H1 (cell line): ENCODE data around the gene GAS7. TPM values are rescaled to one million over a fixed set of nuclear protein-coding genes. Genes with fewer than 3 reads are reported as not detected.

Experiments
- CTCF ChIA-PET: fragments of 300-600 bp; sonication (Branson Sonifier 250); formaldehyde crosslinking; loops from one replicate; lab custom pipeline; 2021; ENCODE audit not compliant: partially characterized antibody; lab: Charles Lee
- POLR2A ChIA-PET: fragments of 300-600 bp; sonication (Branson Sonifier 250); formaldehyde crosslinking; loops from one replicate; lab custom pipeline; 2021; ENCODE audit warnings: inconsistent platforms; ENCODE audit not compliant: partially characterized antibody; lab: Charles Lee
- DNase-seq, 2 experiments: peaks; one replicate each; pipeline versions ENCODE4 v3.0.0 to v3.0.0-alpha.2; 2010 to 2022; ENCODE audit warnings: low spot score in 2 of 2, low read depth in 1 of 2, mixed read lengths in 1 of 2
- FAIRE-seq: peaks from 2 replicates; lab custom pipeline; 2011; peaks lifted over from hg19 to GRCh38; lab: Jason Lieb, UNC
- H2AFZ ChIP-seq: 2 replicates; pipeline ENCODE4 v1.8.1; 2012; ENCODE audit warnings: low read length, inconsistent platforms
- H2AK5ac ChIP-seq: 2 replicates; pipeline ENCODE4 v1.6.1; 2013; ENCODE audit warnings: low read depth, low read length
- H2BK120ac ChIP-seq: replicated peaks from 2 replicates; pipeline ENCODE3; 2013; ENCODE audit warnings: low read depth, low read length, inconsistent platforms
- H2BK12ac ChIP-seq: 2 replicates; pipeline ENCODE4 v1.6.1; 2013; ENCODE audit warnings: low read depth, low read length
- H2BK15ac ChIP-seq: 2 replicates; pipeline ENCODE4 v1.6.1; 2013; ENCODE audit warnings: low read length
- H2BK20ac ChIP-seq: 2 replicates; pipeline ENCODE4 v1.6.1; 2013; ENCODE audit warnings: low read length
- H2BK5ac ChIP-seq: 2 replicates; pipeline ENCODE4 v1.6.1; 2013; ENCODE audit warnings: low read depth, low read length
- H3K14ac ChIP-seq: 2 replicates; pipeline ENCODE4 v1.6.1; 2013; ENCODE audit warnings: inconsistent platforms; ENCODE audit not compliant: insufficient read length
- H3K18ac ChIP-seq: 2 replicates; pipeline ENCODE4 v1.6.1; 2013; ENCODE audit warnings: low read length; ENCODE audit errors: extremely low read depth
- H3K23ac ChIP-seq: 2 replicates; pipeline ENCODE4 v1.6.1; 2013; ENCODE audit warnings: inconsistent platforms; ENCODE audit not compliant: insufficient read length
- H3K23me2 ChIP-seq: 2 replicates; pipeline ENCODE4 v1.6.1; 2013; ENCODE audit warnings: low read depth, low read length
- H3K27ac ChIP-seq: 2 replicates; pipeline ENCODE4 v1.6.1; 2011; ENCODE audit warnings: low read depth, low read length, inconsistent platforms
- H3K27me3 ChIP-seq, 4 experiments: replicated peaks in 1 of 4; 1 replicate in 1 of 4; 2 replicates in 3 of 4; pipeline versions ENCODE4 v1.6.1 to v1.8.1; 2011 to 2013; ENCODE audit warnings: low read length in 3 of 4, mild to moderate bottlenecking in 3 of 4, inconsistent platforms in 2 of 4, mixed read lengths in 2 of 4, moderate library complexity in 1 of 4; ENCODE audit not compliant: control insufficient read depth in 3 of 4, insufficient read depth in 3 of 4; ENCODE audit errors: extremely low read depth in 1 of 4
- H3K36me3 ChIP-seq, 4 experiments: 2 replicates each; pipeline versions ENCODE4 v1.6.1 to v1.8.1; 2011 to 2013; ENCODE audit warnings: mild to moderate bottlenecking in 4 of 4, low read length in 3 of 4, moderate library complexity in 2 of 4, control low read depth in 1 of 4, inconsistent platforms in 1 of 4; ENCODE audit not compliant: insufficient read depth in 4 of 4, control insufficient read depth in 2 of 4
- H3K4ac ChIP-seq: replicated peaks from 2 replicates; pipeline ENCODE3; 2013; ENCODE audit warnings: low read length, low read depth, mixed read lengths, inconsistent platforms; ENCODE audit not compliant: insufficient read length
- H3K4me1 ChIP-seq, 4 experiments: replicated peaks in 1 of 4; 1 replicate in 1 of 4; 2 replicates in 3 of 4; pipeline versions ENCODE4 v1.6.1 to v1.8.1; 2011 to 2013; ENCODE audit warnings: low read length in 3 of 4, inconsistent platforms in 2 of 4, mixed read lengths in 1 of 4; ENCODE audit not compliant: insufficient read depth in 4 of 4, control insufficient read depth in 3 of 4
- H3K4me2 ChIP-seq, 2 experiments: 2 replicates each; pipeline versions ENCODE4 v1.6.1 to v1.8.1; 2011 to 2013; ENCODE audit warnings: low read depth in 2 of 2, low read length in 2 of 2, control low read depth in 1 of 2, inconsistent platforms in 1 of 2, mild to moderate bottlenecking in 1 of 2; ENCODE audit not compliant: insufficient read depth in 1 of 2
- H3K4me3 ChIP-seq, 4 experiments: fragments of 200-600, 300-600 bp in 1 of 4; sonication (generic), shearing (Covaris generic), sonication (Bioruptor Twin) in 1 of 4; 2 replicates each; pipeline versions ENCODE4 v1.5.1 to v1.8.1; 2011 to 2016; ENCODE audit warnings: low read length in 4 of 4, low read depth in 3 of 4, control low read depth in 2 of 4, inconsistent platforms in 2 of 4, mild to moderate bottlenecking in 2 of 4, mixed read lengths in 1 of 4, moderate library complexity in 1 of 4; ENCODE audit not compliant: insufficient read depth in 2 of 4; ENCODE audit errors: extremely low read depth in 1 of 4
- H3K56ac ChIP-seq: replicated peaks from 2 replicates; pipeline ENCODE3; 2013; ENCODE audit warnings: low read depth, mild to moderate bottlenecking, mixed read lengths, low read length, inconsistent platforms; ENCODE audit not compliant: insufficient read length
- H3K79me1 ChIP-seq: 2 replicates; pipeline ENCODE4 v1.6.1; 2013; ENCODE audit warnings: low read depth, low read length, control low read depth
- H3K79me2 ChIP-seq, 2 experiments: 2 replicates each; pipeline versions ENCODE4 v1.6.1 to v1.8.1; 2012 to 2013; ENCODE audit warnings: low read length in 2 of 2, mild to moderate bottlenecking in 2 of 2, inconsistent platforms in 1 of 2; ENCODE audit not compliant: insufficient read depth in 2 of 2, control insufficient read depth in 1 of 2
- H3K9ac ChIP-seq, 4 experiments: replicated peaks in 1 of 4; 1 replicate in 1 of 4; 2 replicates in 3 of 4; pipeline versions ENCODE4 v1.6.1 to v1.8.1; 2011 to 2013; ENCODE audit warnings: low read depth in 3 of 4, low read length in 3 of 4, control low read depth in 2 of 4, mild to moderate bottlenecking in 2 of 4, moderate library complexity in 2 of 4, inconsistent platforms in 1 of 4; ENCODE audit errors: extremely low read depth in 1 of 4
- H3K9me3 ChIP-seq, 2 experiments: 2 replicates each; pipeline versions ENCODE4 v1.6.1 to v1.8.1; 2012 to 2013; ENCODE audit warnings: mild to moderate bottlenecking in 2 of 2, moderate library complexity in 2 of 2, control low read depth in 1 of 2, inconsistent platforms in 1 of 2, low read depth in 1 of 2, low read length in 1 of 2, mixed read lengths in 1 of 2; ENCODE audit not compliant: insufficient read depth in 2 of 2
- H4K20me1 ChIP-seq, 2 experiments: replicated peaks in 1 of 2; 2 replicates each; pipeline versions ENCODE3 to v1.8.1; 2011 to 2013; ENCODE audit warnings: inconsistent platforms in 2 of 2, low read length in 2 of 2, mild to moderate bottlenecking in 1 of 2; ENCODE audit not compliant: insufficient read depth in 2 of 2, control insufficient read depth in 1 of 2
- H4K5ac ChIP-seq: 2 replicates; pipeline ENCODE4 v1.6.1; 2013; ENCODE audit warnings: low read length, low read depth, mixed read lengths, inconsistent platforms; ENCODE audit not compliant: insufficient read length
- H4K8ac ChIP-seq: 2 replicates; pipeline ENCODE4 v1.8.0; 2013; ENCODE audit warnings: mild to moderate bottlenecking, moderate library complexity, low read length, inconsistent platforms; ENCODE audit not compliant: insufficient read depth; ENCODE audit errors: extremely low read depth
- H4K91ac ChIP-seq: replicated peaks from 2 replicates; pipeline ENCODE3; 2013; ENCODE audit warnings: low read length, mixed read lengths, inconsistent platforms; ENCODE audit not compliant: insufficient read length
- ASH2L ChIP-seq: fragments of 200-600, 300-600 bp; sonication (generic); IDR thresholded peaks from one replicate; pipeline ENCODE4 v1.7.1; 2017; ENCODE audit warnings: low read length
- CHD2 ChIP-seq: IDR thresholded peaks from 2 replicates; pipeline ENCODE4 v1.6.1; 2012; ENCODE audit warnings: low read length, improper control_type of control experiment
- JUN ChIP-seq: IDR thresholded peaks from 2 replicates; pipeline ENCODE4 v1.6.1; 2011; ENCODE audit warnings: low read depth, mild to moderate bottlenecking, improper control_type of control experiment, low read length
- KDM4A ChIP-seq: IDR thresholded peaks from one replicate; pipeline ENCODE4 v1.7.1; 2012; ENCODE audit warnings: low read depth, mild to moderate bottlenecking, moderate library complexity, low read length, inconsistent platforms; ENCODE audit not compliant: severe bottlenecking
- NRF1 ChIP-seq: IDR thresholded peaks from 2 replicates; pipeline ENCODE4 v1.6.1; 2011; ENCODE audit warnings: mild to moderate bottlenecking, low read depth, low read length, improper control_type of control experiment
- SAP30 ChIP-seq: fragments of 300-600 bp; sonication (generic); IDR thresholded peaks from 2 replicates; pipeline ENCODE4 v1.7.1; 2012; ENCODE audit warnings: low read length, moderate library complexity, mild to moderate bottlenecking, inconsistent platforms; ENCODE audit not compliant: insufficient read depth, insufficient replicate concordance
- SIN3A ChIP-seq, 2 experiments: IDR thresholded peaks in 1 of 2; conservative IDR thresholded peaks in 1 of 2; 2 replicates each; pipeline ENCODE4 v1.6.1; 2011 to 2012; ENCODE audit warnings: low read length in 2 of 2, improper control_type of control experiment in 1 of 2, low read depth in 1 of 2, mild to moderate bottlenecking in 1 of 2
- SP2 ChIP-seq: IDR thresholded peaks from 2 replicates; pipeline ENCODE4 v1.6.1; 2012; ENCODE audit warnings: mild to moderate bottlenecking, low read length, inconsistent platforms
- TAF7 ChIP-seq: optimal IDR thresholded peaks from 2 replicates; pipeline ENCODE3; 2011; ENCODE audit warnings: low read depth, mild to moderate bottlenecking, inconsistent platforms, low read length, moderate library complexity, borderline replicate concordance
- WGBS, 2 experiments: shearing (Covaris generic) in 1 of 2; methylation state at CpG; one replicate each; pipeline versions ENCODE4 v1.1.6 to v1.1.7; 2013 to 2015; ENCODE audit warnings: low lambda C conversion rate in 2 of 2, mixed read lengths in 2 of 2, inconsistent platforms in 1 of 2, low coverage in 1 of 2, missing lambda C conversion rate in 1 of 2; ENCODE audit not compliant: insufficient replicate concordance in 2 of 2, insufficient coverage in 1 of 2, insufficient read length in 1 of 2; ENCODE audit errors: extremely low coverage in 1 of 2, missing lambda C conversion rate in 1 of 2; 5-methylcytosine and 5-hydroxymethylcytosine counted together
- polyA plus RNA-seq, 7 experiments: library from polyadenylated mRNA; depleted of rRNA in 3 of 7; stranded (reverse) in 5 of 7; unstranded in 2 of 7; fragments of >200 nt in 5 of 7; fragments of 200-250 nt in 2 of 7; gene quantifications; 1 replicate in 5 of 7; 2 replicates in 1 of 7; 4 replicates in 1 of 7; pipeline versions ENCODE4 v1.2.1 to v1.2.3, GENCODE V29; 2011 to 2013; ENCODE audit warnings: missing spikeins in 2 of 7, mixed read lengths in 2 of 7
- total RNA-seq: library from RNA; stranded (reverse); fragmentation: NEBNext Ultra II Directional; extraction: Animal tissue kit (Norgen Biotek cat#: 25700); gene quantifications from 2 replicates; pipeline ENCODE4 v1.2.1, GENCODE V29; 2021
- TF ChIP-seq, protein P1 (sequence below): IDR thresholded peaks from 2 replicates; pipeline ENCODE4 v1.6.1; 2011; ENCODE audit warnings: low read depth, mild to moderate bottlenecking, low read length; ENCODE audit not compliant: insufficient read depth
- TF ChIP-seq, protein P2 (sequence below), 3 experiments: IDR thresholded peaks; 1 replicate in 2 of 3; 2 replicates in 1 of 3; pipeline versions ENCODE4 v1.5.1 to v1.6.1; 2011; ENCODE audit warnings: low read length in 3 of 3, mild to moderate bottlenecking in 3 of 3, inconsistent platforms in 2 of 3, low read depth in 1 of 3, moderate library complexity in 1 of 3; ENCODE audit not compliant: insufficient read depth in 1 of 3; ENCODE audit errors: control extremely low read depth in 1 of 3

Gene GAS7
- total and polyA plus RNA-seq, 2 of the 8 experiments (the other 6 are each of a cell fraction or from before 2014, with no cell fraction given), result 5.0 to 14.5 TPM

DNA sequence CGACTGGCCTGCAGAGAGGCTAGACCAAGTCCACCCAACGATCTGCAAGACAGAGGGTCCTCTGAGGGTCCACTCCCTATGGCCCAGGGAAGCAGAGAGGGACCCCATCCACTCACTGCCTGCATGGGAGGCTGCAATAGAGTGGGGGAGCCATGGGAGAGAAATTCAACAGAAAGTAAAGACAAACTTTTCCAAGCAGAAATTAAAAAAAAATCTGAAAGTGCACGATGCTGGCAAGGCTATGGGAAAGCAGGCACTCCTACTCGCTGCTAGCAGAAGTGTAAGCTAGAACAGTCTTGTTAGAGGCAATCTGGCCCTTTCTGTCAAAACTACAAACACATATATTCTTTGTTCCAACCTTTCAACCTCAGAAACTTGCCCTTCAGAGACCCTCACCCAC, 85.4 kb downstream of the GAS7 start:
- Histone ChIP-seq H4K20me1 (no peaks in the 10 kb centered on the region), H3K23ac (no peak overlapping the region), H3K27ac (no peak overlapping the region), H3K27me3 (no peaks in the 10 kb centered on the region), H2BK20ac (no peak overlapping the region), H4K91ac (no peak overlapping the region), H2BK12ac (no peak overlapping the region), H4K8ac (no peak overlapping the region), H3K79me1 (no peaks in the 10 kb centered on the region), H2AFZ (no peak overlapping the region), H3K56ac (no peak overlapping the region), H3K9me3 (no peaks in the 10 kb centered on the region), H2BK15ac (no peak overlapping the region), H3K4ac (no peak overlapping the region), H3K4me3 (no peak overlapping the region), H4K5ac (no peak overlapping the region), H3K18ac (no peak overlapping the region), H3K36me3 (no peaks in the 10 kb centered on the region), H3K79me2 (no peaks in the 10 kb centered on the region), H2AK5ac (no peak overlapping the region), H2BK5ac (no peak overlapping the region), H3K4me1 (peaks cover 0 to 14% (median 5%) of the 10 kb centered on the region in 4 experiments; a peak in 6 of 7 replicates), H3K14ac (no peak overlapping the region), H3K23me2 (no peaks in the 10 kb centered on the region), H2BK120ac (no peak overlapping the region), H3K9ac (no peak overlapping the region), H3K4me2 (no peak overlapping the region)
- ChIA-PET CTCF (no interaction called here), POLR2A (no interaction called here)
- 93% methylated on average over 4 of the region's 4 CpGs; no CpG with 5 or more reads in 1 of the 2 experiments for WGBS, 2 experiments
- DNase-seq (no peak), FAIRE-seq (no peak)
- no peak for TF ChIP-seq NRF1
- TF ChIP-seq JUN, result no peak
- TF ChIP-seq, protein P1, sequence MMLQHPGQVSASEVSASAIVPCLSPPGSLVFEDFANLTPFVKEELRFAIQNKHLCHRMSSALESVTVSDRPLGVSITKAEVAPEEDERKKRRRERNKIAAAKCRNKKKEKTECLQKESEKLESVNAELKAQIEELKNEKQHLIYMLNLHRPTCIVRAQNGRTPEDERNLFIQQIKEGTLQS, result no peak
- TF ChIP-seq, protein P2, sequence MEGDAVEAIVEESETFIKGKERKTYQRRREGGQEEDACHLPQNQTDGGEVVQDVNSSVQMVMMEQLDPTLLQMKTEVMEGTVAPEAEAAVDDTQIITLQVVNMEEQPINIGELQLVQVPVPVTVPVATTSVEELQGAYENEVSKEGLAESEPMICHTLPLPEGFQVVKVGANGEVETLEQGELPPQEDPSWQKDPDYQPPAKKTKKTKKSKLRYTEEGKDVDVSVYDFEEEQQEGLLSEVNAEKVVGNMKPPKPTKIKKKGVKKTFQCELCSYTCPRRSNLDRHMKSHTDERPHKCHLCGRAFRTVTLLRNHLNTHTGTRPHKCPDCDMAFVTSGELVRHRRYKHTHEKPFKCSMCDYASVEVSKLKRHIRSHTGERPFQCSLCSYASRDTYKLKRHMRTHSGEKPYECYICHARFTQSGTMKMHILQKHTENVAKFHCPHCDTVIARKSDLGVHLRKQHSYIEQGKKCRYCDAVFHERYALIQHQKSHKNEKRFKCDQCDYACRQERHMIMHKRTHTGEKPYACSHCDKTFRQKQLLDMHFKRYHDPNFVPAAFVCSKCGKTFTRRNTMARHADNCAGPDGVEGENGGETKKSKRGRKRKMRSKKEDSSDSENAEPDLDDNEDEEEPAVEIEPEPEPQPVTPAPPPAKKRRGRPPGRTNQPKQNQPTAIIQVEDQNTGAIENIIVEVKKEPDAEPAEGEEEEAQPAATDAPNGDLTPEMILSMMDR (IDR thresholded peaks at IDR 0.05; ENCODE audit: control extremely low read depth in 1 of 3, insufficient read depth in 1 of 3, low read depth in 1 of 3, low read length in 3 of 3), result no peak
- no peak for TF ChIP-seq SAP30
- no peak for TF ChIP-seq SP2
- no peak for TF ChIP-seq KDM4A
- no peak for TF ChIP-seq CHD2
- TF ChIP-seq TAF7, result no peak
- TF ChIP-seq ASH2L, result no peak
- TF ChIP-seq SIN3A (conservative IDR thresholded peaks at IDR 0.05 in 1 of 2, IDR thresholded peaks at IDR 0.05 in 1 of 2; ENCODE audit: low read depth in 1 of 2, low read length in 2 of 2), result no peak
